ENCODE measurements around the gene ACAN.

Gene ACAN

GRCh38 chr15:88904624-88905327 is 101.5 kb downstream of the ACAN start:
- peak; percentile 93 to 94 for DNase-seq

- no peak for DNase-seq
These were observed 102.3 kb downstream of the ACAN start for GRCh38 chr15:88905576-88905975.

- DNase-seq = no peak
These were observed 102.9 kb downstream of the ACAN start for GRCh38 chr15:88906130-88906529.

- DNase-seq = no peak
These were observed 103.3 kb downstream of the ACAN start for GRCh38 chr15:88906551-88906950.

GRCh38 chr15:88907111-88907510 is 103.9 kb downstream of the ACAN start:
- no peak for DNase-seq

- no peak for DNase-seq
These were observed 104.9 kb downstream of the ACAN start for GRCh38 chr15:88908123-88908522.

- no peak for DNase-seq
These were observed 105.7 kb downstream of the ACAN start for GRCh38 chr15:88908697-88909621.

- no peak for DNase-seq
These were observed 107.0 kb downstream of the ACAN start for GRCh38 chr15:88909956-88910831.

GRCh38 chr15:88911766-88912118 is 108.5 kb downstream of the ACAN start:
- no peak for DNase-seq

GRCh38 chr15:88912500-88912921 is 109.3 kb downstream of the ACAN start:
- DNase-seq = no peak

GRCh38 chr15:88913017-88913849 is 110.0 kb downstream of the ACAN start, which contains the start of gene MFGE8:
TSS of gene MFGE8 (minus strand) at chr15:88913379. CDS start at chr15:88913319, 60 bp downstream.
- DNase-seq = peak; percentile 83 to 85

GRCh38 chr15:88913850-88914169 is 110.6 kb downstream of the ACAN start:
- DNase-seq = no peak

- DNase-seq = no peak
These were observed 112.1 kb downstream of the ACAN start for GRCh38 chr15:88915354-88915753.

GRCh38 chr15:88917760-88918159 is 114.5 kb downstream of the ACAN start:
- no peak for DNase-seq

GRCh38 chr15:88918738-88919137 is 115.5 kb downstream of the ACAN start:
- DNase-seq = peak; percentile 60 to 68

- peak; percentile 37 to 43 for DNase-seq
These were observed 117.1 kb downstream of the ACAN start for GRCh38 chr15:88920186-88920891.

GRCh38 chr15:88920892-88921435 is 117.7 kb downstream of the ACAN start:
- peak; percentile 72 to 74 for DNase-seq
